Stimulated activated CD4-positive, alpha-beta T cell treated with anti-CD3 and anti-CD28 coated beads, Interleukin-2, amount 100 ng/mL, for 4 hours (primary cell): ENCODE data around the gene DHRS9.
"Not testable (repeated sequence)": the region's sequence is repeated elsewhere in the genome, so short reads cannot be mapped to it uniquely, and the experiment has no call there.

Experiments
- DNase-seq: peaks from one replicate; pipeline ENCODE4 v3.0.0-alpha.2; 2020; ENCODE audit warnings: low read depth

DHRS9 gene

DNA sequence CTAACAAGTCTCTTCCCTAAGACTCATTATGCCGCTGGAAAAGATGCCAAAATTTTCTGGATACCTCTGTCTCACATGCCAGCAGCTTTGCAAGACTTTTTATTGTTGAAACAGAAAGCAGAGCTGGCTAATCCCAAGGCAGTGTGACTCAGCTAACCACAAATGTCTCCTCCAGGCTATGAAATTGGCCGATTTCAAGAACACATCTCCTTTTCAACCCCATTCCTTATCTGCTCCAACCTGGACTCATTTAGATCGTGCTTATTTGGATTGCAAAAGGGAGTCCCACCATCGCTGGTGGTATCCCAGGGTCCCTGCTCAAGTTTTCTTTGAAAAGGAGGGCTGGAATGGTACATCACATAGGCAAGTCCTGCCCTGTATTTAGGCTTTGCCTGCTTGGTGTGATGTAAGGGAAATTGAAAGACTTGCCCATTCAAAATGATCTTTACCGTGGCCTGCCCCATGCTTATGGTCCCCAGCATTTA lies 26.3 kb downstream of the DHRS9 start:
- DNase-seq, result no peak

DNA sequence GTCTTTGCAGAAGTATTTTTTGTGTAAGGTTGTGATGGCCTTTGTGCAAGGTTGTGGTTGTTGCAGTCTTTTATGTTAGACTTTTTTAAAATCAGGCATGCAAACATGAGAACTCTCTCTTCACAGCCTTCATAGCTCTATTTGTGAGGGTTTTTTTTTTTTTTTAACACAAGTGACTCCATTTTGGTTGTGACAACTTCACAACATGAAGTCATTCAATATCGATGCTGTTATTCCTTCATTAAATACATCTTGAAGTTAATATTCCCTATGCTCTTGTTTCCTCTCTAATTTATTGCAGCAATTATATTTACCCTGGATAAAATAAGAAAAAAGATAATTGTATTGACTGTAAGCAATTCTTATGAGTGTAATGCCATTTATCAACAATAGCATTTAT lies 35.5 kb downstream of the DHRS9 start:
- DNase-seq, result no peak

DNA sequence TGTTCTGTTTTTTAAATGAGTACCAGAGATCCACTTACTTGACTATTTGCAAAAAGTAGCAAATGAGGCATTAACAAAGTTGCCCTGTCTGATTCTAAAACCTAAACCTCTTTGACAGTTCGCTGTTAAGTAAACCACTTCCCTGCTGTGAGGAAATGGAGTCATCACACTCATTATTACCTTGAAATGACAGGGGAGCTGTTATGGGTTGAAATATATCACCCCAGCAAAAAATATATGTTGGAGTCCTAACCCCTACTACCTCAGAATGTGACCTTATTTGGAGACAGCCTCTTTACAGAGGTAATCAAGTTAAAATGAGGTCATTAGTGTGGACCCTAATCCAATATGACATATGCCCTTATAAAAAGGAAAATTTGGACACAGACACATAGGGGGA lies 36.1 kb downstream of the DHRS9 start:
- no peak for DNase-seq

DNA sequence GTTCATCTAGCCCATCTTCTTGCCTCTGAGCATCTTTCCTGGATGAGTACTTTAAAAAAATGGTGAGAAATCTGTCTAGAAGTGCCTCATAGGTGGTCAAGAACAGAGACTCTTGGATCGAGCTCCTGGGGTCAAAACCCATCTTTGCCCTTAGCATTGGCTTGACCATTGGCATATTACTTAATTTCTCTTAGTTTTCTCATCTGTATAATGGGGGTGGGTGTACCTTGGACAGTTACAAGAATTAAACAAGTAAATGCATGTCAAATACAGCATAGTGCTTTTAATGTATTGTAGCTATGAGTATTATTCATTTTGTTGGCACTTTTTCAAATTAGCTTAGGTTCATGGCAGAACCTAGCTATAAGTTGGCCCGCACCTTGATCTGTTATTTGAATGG lies 36.8 kb downstream of the DHRS9 start:
- no peak for DNase-seq

DNA sequence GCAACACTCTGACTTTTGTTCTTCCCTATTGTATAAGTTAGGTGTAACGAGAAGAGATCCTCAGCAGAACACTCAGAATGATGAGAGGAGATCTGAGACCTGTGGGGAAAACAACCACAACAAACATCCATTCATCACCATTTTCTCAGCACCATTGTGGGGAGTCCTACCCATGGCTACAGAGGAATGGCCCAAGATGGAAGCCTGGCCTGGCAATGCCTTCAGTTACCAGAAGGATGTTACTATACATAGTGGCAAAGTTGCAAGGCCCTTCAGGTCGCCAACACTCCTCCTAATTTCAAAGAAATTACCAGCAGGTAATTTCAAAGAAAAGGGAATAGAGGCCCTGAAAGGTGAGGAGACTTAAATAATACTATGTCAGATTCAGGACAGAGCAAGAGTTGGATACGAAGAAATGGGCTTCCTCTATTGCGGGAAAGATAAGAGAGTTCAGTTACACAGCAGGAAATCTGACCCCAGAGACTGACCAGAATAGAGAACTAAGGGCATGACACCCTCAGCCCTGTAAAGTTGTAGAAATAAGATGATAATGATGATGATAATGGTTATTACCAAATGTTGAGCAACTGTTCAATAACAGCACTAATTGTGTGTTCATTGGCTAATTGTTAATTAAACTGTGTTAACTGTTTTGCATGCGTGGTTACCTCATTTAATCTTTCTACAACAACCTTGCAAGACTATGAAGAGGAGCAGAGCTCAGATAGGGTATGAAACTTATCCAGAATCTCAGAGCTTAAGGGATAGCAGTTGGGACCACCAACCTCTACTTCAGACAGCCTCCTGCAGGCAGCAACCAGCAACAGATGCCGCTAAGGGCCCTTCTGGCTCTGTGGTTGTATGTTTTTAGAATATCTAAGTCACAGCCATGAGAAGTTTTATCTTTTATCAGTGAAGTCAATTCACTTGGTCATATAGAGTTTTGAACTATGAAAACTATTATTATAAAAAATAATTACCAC lies 37.5 kb downstream of the DHRS9 start:
- no peak for DNase-seq

DNA sequence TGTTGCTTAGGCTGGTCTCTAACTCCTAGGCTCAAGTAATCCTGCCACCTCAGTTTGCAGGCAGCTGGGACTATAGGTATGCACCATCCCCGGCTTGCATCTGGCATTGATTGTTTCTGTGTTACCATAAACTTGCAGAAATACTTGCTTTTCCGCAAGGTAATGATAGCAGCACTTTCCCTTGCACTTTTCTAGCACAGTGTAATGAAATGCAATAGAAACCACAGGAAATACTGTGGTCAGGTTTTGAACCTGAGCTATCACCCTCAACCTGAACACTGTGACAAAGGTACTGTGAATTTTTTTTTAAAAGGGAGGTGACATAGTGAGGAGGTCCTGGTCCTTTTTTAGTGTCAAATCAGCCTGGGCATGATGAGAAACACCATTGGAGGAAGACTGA lies 38.3 kb downstream of the DHRS9 start:
- no peak for DNase-seq

DNA sequence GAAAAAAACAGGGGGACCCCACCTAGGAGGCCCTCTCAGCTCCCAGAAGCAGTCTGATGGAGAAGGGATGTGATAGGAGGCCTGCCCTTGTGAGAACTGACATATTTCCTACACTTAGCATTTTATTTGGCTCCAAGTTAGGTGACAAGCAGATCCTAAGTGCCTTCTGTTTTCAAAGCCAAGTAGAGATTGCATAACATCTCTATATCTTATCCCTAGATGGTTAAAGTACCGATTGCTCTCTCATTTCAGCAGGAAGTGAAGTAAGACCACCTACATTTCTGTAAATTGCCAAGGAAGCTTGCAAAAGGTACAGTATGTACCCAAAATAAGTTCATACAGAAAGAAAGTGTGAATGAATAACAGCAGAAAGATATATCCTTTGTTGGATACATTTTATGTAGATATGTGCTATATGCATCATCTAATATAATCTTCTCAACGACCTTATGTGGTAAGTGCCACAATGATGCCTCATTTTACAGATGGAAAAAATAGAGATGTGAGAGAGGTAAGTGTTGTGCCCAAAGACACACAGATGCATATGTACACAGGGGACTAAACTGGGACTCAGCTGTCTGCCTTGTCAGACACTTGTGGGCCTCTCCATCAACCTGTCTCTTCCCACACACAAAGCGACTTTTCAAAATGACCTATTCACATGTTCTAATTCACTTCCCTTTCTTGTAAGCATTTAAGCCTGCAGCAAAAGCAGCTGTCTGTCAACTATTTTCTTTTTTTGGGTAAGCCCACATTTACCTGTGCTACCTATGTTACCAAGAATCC lies 38.9 kb downstream of the DHRS9 start:
- no peak for DNase-seq

DNA sequence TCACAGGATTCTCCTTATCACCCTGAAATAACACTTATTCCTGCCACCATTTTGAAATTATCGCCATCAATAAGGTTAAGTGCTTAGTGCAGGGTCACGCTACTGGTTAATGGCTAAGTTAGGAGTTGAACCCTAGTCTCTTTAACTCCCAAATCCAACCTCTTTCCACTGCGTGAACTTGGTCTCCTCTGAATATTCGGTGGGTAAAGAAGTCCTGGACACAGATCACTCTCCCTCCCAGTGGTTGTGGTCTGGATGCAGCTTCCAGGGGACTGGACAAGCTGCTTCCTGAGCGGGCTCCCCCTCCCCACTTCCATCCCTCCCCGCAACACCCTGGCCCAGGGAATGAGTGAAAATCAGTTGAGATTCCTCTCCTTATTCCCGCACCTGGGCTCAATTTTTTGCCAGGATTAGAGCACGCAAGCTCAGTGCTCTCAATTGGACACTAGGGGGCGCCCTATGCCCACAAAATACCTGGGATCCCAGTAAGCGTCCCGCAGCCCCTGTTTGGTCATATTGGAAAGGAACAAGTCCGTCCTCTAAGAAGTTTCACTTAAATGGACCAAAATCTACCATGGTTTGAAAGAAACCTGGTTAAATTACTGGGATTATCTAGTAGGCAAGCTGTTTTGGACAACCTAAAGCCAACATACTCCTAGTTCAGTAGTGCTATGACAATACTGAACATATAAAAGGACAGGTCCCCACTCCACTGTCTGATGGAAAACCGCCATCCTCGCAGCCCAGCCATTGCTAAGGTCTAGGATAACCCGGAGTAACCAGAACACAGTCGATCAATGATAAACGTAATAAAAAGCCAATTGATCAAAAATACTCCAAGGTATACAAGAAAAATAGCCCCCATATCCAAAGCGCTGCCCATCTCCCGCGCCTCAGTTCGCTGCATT lies 40.4 kb downstream of the DHRS9 start:
- peak; percentile 50 for DNase-seq

DNA sequence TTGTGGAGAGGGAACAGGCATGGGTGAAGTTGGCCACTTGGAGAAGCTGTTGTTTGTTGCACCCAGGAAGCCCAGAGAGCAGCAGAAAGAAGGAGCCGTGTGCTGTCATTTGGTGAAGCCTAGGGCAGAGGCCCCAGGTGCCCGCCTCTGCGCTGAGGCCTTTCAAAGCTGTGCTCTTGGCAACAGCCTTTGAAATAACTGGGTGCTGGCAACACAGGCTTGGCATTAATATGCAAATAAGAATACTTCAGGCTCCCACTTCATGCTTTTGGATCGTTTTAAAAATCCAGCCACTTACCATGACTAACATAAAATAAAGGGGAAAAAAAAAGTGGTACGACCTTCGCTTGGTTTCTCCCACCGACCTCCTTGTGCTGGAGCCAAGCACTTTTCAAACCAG lies 41.1 kb downstream of the DHRS9 start:
- no peak for DNase-seq

DNA sequence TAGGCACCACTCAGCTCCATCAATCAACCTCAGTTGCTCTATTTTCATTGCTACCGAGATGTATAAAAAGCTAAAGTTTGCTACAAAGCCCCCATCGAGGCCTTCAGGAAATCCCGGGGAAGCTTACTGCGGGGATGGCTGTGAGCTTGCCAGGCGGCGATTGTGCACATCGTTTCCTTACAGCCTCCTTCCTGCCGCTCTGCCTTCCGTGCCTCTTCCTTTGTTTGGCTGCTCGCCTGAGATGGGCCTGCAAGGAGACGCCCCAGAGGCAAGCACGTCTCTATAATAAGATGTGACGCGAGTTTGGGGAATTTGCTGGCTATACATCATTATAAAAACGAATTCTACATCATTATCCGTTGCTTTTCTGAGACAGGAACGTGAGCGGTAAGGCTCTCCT lies 41.6 kb downstream of the DHRS9 start:
- DNase-seq, result no peak

DNA sequence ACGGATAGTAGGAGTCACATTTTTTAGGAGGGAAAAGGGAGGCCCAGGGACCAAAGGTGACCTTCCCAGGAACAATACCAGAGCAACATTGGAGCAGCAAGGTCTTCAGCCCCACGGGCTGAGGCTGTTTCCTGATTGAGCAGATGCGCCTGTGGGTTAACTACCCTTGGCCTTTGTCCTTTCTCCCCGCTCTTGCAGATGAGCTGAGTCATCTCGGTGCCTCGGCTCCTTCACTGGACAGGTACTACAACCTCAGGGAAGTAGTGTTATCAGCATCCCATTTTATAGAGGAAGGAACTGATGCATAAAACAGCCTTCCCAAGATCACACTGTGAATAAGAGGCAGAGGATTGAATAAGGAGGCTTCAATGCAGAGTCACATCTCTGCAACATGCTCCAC lies 43.5 kb downstream of the DHRS9 start:
- no peak for DNase-seq

DNA sequence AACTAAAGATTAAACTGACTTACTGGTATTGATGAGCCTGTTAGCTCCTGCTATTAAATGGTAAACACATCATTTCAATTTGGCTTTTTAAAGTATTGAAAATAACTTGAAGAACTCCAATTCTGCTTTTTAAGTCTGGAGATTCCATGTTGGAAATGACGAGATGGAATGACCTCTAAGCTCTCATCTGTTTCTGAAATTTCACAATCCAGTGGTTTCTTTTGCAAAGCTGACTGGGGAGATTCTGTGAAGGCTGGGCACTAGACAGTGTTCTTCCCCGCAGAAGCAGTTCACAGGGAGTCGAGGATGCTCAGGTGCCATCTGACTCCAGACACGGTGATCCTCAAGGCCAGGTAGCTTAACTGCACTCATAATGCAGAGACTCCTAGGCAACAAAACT lies 44.7 kb downstream of the DHRS9 start:
- DNase-seq, result no peak

DNA sequence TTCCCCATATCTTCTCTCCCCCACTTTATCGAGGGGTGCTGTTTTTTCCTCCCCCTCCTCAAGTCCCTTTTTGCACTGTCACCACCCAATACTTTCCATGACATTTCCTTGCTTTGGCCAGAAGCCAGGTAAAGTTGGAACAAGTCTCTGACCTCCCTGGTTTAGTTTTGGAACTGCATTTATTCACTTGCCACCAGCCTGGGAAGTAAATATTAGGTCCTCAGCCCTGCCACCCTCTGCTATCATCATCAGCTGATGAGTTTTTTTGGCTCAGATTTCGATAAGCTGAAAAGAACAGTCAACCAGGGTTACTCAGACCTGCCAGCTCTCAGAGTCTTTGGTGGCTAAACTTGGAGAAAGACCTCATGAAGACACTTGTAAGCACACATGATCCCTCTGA lies 47.0 kb downstream of the DHRS9 start:
- no peak for DNase-seq

DNA sequence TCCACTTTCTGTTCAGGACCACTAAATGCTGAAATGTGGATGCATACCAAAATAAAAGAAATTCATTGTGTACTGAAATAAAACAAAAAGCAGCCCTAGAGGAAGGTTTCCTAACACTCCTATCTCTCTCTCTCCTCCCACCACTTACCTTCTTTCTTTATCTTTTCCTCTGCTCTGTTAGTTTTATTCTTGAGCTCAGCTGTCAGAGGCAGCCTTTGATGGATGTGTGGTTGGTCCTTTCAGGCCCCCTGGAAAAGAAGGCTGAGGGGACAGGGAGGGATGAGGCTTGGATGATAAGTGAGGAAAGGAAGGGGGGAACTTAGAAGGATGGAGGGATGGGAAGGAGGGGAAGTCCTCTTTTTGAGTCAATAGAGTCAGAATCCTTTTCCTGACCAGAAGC lies 47.6 kb downstream of the DHRS9 start:
- DNase-seq, result no peak

DNA sequence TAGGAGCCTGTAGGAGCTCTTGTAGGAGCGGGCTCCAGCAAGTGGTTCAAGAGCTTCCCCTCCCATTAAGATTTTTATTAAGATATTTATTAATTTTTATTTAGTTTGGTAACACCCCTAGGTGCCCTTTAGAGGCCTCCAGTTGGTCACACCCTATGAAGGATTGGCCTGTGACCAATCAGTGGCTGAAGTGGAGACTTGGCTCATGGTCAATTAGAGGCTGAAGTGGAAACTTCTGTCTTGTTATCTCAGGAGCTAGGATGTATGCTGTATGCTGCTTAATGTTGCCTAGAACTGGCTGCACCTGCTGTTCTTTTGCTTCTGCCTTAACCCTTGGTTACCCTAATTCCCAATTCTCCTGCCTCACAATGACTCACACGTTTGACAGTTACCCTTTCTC lies 48.7 kb downstream of the DHRS9 start:
- no peak for DNase-seq

DNA sequence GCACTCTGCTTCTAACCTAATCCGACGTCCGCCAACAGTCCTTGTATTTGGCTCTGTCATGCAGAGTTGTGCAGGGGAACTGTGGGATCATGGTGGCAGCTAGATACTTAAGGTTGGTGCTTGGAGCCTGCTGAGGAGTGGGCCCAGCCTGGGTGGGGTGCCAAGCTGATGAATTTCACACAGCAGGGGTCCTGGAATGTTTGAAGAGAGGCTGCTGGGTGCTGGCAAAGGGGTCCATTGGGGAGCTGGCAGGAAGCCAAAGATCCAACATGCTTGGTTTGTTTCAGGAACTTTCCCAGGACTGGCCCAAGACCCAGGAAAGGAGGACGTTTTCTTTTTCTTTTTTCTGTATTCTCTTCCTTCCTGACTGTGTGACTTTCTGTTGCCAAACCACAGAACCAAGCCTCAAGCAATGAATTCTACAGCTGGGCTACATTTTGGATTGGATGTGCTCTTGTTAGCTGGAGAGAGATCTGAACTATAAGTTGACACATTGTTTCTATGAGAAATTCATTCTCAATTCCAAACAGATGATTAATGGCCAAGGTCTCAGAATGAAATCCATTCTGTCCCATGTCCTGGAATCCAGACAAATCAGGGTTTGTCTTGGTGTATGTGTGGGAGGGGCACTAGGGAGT lies 49.9 kb downstream of the DHRS9 start:
- DNase-seq, result no peak

DNA sequence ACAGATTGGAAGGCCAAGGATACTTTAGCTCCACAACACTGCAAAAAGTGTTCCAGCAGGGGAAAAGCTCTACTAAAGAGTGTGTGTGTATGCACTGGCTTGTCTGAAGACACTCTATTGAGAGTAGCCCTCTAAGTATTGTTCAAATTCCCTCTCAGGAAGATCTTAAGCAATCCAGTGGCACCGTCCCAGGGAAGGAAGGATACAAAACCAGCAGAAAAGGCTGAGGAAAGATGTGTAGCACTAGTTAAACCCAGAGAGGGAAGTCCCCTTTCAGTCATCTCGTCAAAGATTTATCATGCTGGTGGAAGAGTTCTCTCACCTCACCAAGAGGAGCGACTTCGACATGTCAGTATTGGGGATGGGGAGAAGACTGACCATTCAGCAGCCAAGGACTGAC lies 50.5 kb downstream of the DHRS9 start:
- no peak for DNase-seq

DNA sequence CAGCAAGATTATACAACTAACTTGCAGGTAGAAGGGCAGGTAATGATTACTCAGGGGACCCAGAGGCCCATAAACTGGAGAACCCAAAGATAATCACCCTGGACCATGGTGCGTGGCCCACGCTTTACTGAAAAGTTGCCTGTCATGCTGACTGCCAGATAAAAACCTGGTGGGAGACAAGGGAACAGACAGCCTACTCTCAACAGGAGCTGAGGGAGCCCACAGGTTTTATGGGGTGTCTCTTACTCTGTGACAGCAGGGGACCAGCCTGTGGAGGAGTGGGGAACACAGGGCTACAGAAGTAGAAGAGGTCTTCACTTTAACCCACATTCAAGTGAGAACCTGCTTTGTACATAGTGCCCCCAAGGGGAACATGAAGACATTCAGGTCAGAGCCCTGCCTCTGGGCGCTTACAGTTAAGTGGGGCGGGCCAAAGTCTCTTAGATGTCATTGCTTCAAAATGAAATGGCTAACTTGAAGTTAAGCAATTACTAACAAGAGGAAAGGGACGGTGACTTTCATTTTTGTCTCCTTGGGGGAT lies 60.4 kb downstream of the DHRS9 start:
- no peak for DNase-seq

DNA sequence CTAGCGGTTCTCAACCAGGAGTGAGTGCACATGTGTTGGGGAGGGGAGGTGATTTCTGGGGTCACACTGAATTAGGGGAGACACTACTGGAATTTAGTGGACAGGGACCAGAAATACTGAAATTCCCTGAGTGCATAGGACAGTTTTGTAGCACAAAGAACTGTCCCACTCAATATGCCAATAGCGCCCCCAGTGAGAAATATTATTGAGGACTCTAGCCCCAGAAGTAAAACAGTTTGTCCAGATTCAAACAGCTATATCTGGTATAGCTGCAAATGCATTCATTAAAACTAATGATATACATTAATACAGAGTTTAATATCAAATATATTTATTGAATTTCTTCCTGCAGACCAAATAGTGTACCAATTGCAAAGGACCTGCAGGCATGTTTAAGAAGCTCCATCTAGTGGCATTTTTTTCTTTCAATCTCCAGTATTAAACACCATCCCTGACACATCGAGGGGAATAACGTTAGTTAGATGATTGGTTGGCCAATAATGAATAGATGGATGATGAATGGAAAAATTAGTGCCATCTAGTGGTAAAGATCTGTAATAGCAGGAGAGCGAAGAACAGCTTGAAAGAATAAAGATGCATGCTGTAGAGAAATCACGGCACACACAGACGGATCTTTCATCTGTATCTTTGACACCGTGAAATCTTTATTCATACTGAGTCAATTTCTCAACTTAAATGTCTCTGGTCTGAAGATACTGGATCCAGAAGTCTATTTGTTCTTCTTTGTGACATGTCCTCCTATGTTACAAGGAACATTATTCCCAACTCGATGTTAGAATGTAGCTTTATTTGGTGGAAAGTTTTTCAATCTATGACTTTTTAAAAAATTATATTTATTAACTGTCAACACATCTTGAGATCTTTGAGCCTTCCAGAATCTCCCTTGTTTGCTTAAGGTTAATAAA lies 62.5 kb downstream of the DHRS9 start:
- DNase-seq, result no peak

DNA sequence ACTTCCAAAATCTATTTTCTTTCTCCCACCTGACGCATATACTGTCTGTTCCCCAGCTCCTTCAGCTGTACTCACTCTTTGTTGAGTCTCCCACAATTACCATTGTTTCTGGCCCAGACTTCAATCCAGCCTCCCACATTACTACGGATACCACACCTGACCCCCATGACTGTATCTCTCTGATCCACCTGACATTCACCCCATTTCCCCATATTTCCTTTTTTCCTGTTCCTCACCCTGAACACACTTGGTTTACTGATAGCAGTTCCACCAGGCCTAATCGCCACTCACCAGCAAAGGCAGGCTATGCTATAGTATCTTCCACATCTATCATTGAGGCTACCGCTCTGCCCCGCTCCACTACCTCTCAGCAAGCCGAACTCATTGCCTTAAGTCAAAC lies 64.9 kb downstream of the DHRS9 start:
- DNase-seq, result not testable (repeated sequence)
